ENCODE data around the gene HMMR.
"Not testable (repeated sequence)": the region's sequence is repeated elsewhere in the genome, so short reads cannot be mapped to it uniquely, and the experiment has no call there.

HMMR gene

GRCh38 chr5:163508753-163509152, 48.3 kb downstream of the HMMR start:
- Histone ChIP-seq H3K4me3 (ENCODE audit: low read depth in 1 of 2, low read length in 2 of 2) (peak overlapping the region; percentile 36 to 45), H3K4me1 (ENCODE audit: control insufficient read depth in 1 of 2, insufficient read depth in 2 of 2, low read length in 2 of 2) (peaks cover 15 to 34% of the 10 kb centered on the region in 2 donors), H3K27ac (ENCODE audit: low read length) (peak overlapping the region; percentile 100), H3K36me3 (ENCODE audit: control insufficient read depth in 1 of 2, insufficient read depth in 2 of 2, low read length in 2 of 2) (peaks cover 10 to 14% of the 10 kb centered on the region in 2 donors), H3K9me3 (ENCODE audit: control insufficient read depth in 1 of 2, low read length in 2 of 2) (no peaks in the 10 kb centered on the region), H3K27me3 (ENCODE audit: low read depth, low read length) (no peaks in the 10 kb centered on the region)

GRCh38 chr5:163509291-163509951, 49.0 kb downstream of the HMMR start:
- Histone ChIP-seq H3K9me3 (ENCODE audit: control insufficient read depth in 1 of 2, low read length in 2 of 2) (no peaks in the 10 kb centered on the region), H3K36me3 (ENCODE audit: control insufficient read depth in 1 of 2, insufficient read depth in 2 of 2, low read length in 2 of 2) (peaks cover 11 to 17% of the 10 kb centered on the region in 2 donors), H3K27ac (ENCODE audit: low read length) (peak overlapping the region; percentile 100), H3K4me1 (ENCODE audit: control insufficient read depth in 1 of 2, insufficient read depth in 2 of 2, low read length in 2 of 2) (peaks cover 15 to 34% of the 10 kb centered on the region in 2 donors), H3K27me3 (ENCODE audit: low read depth, low read length) (no peaks in the 10 kb centered on the region), H3K4me3 (ENCODE audit: low read depth in 1 of 2, low read length in 2 of 2) (peak overlapping the region; percentile 36 to 45)

GRCh38 chr5:163512526-163512925, 52.1 kb downstream of the HMMR start:
- Histone ChIP-seq H3K9me3 (ENCODE audit: control insufficient read depth in 1 of 2, low read length in 2 of 2) (no peaks in the 10 kb centered on the region), H3K4me1 (ENCODE audit: control insufficient read depth in 1 of 2, insufficient read depth in 2 of 2, low read length in 2 of 2) (peaks cover 15 to 32% of the 10 kb centered on the region in 2 donors), H3K4me3 (ENCODE audit: low read depth in 1 of 2, low read length in 2 of 2) (no peak overlapping the region), H3K36me3 (ENCODE audit: control insufficient read depth in 1 of 2, insufficient read depth in 2 of 2, low read length in 2 of 2) (peaks cover 32 to 36% of the 10 kb centered on the region in 2 donors), H3K27ac (ENCODE audit: low read length) (no peak overlapping the region), H3K27me3 (ENCODE audit: low read depth, low read length) (no peaks in the 10 kb centered on the region)

- no peaks in the 10 kb centered on the region for H3K27me3 ChIP-seq (ENCODE audit: low read depth, low read length)
- H3K9me3 ChIP-seq (ENCODE audit: control insufficient read depth in 1 of 2, low read length in 2 of 2) = no peaks in the 10 kb centered on the region
- no peak overlapping the region for H3K27ac ChIP-seq (ENCODE audit: low read length)
- H3K4me3 ChIP-seq (ENCODE audit: low read depth in 1 of 2, low read length in 2 of 2) = no peak overlapping the region
- H3K4me1 ChIP-seq (ENCODE audit: control insufficient read depth in 1 of 2, insufficient read depth in 2 of 2, low read length in 2 of 2) = no peaks in the 10 kb centered on the region
- H3K36me3 ChIP-seq (ENCODE audit: control insufficient read depth in 1 of 2, insufficient read depth in 2 of 2, low read length in 2 of 2) = peaks cover 4 to 7% of the 10 kb centered on the region in 2 donors
These were observed 64.7 kb downstream of the HMMR start for GRCh38 chr5:163525096-163525495.

DNA sequence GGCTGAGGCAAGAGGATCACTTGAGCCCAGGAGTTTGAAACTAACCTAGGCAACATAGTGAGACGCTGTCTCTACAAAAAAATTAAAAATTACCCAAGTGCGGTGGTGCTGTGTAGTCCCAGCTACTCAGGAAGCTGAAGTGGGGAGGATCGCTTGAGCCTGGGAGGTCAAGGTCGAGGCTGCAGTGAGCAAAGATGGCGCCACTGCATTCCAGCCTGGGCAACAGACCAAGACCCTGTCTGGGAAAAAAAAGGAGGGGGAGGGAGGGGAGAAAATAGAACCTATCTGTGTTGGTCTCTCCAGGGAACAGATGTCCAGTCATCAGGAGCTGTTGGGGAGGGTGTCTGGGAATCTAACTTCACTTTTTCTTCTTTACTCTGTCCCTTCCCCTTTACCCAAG, 69.3 kb downstream of the HMMR start:
- no peaks in the 10 kb centered on the region for H3K27me3 ChIP-seq (ENCODE audit: low read depth, low read length)
- H3K9me3 ChIP-seq (ENCODE audit: control insufficient read depth in 1 of 2, low read length in 2 of 2) = no peaks in the 10 kb centered on the region
- no peaks in the 10 kb centered on the region for H3K36me3 ChIP-seq (ENCODE audit: control insufficient read depth in 1 of 2, insufficient read depth in 2 of 2, low read length in 2 of 2)
- H3K4me1 ChIP-seq (ENCODE audit: control insufficient read depth in 1 of 2, insufficient read depth in 2 of 2, low read length in 2 of 2) = no peaks in the 10 kb centered on the region
- H3K4me3 ChIP-seq (ENCODE audit: low read depth in 1 of 2, low read length in 2 of 2) = no peak overlapping the region
- no peak overlapping the region for H3K27ac ChIP-seq (ENCODE audit: low read length)

DNA sequence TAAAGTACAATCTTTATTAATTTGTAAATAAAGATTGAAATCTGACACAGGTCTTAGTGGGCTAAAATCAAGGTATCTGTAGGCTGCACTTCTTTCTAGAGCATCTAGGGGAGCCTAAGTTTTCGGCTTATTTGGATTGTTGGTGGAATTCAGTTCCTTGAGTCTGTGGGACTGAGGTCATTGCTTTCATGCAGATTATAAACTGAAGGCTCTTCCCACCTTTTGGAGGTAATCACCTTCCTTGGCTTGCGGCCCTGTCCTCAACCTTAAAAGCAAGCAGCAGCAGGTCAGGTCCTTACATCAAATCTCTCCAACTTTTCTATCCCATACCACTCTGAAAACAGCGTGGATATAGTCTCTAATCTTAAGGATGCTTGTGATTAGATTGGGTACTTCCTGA, 70.8 kb downstream of the HMMR start:
- Histone ChIP-seq H3K27me3 (ENCODE audit: low read depth, low read length) (no peaks in the 10 kb centered on the region), H3K4me3 (ENCODE audit: low read depth in 1 of 2, low read length in 2 of 2) (no peak overlapping the region), H3K36me3 (ENCODE audit: control insufficient read depth in 1 of 2, insufficient read depth in 2 of 2, low read length in 2 of 2) (no peaks in the 10 kb centered on the region), H3K4me1 (ENCODE audit: control insufficient read depth in 1 of 2, insufficient read depth in 2 of 2, low read length in 2 of 2) (no peaks in the 10 kb centered on the region), H3K9me3 (ENCODE audit: control insufficient read depth in 1 of 2, low read length in 2 of 2) (no peaks in the 10 kb centered on the region), H3K27ac (ENCODE audit: low read length) (no peak overlapping the region)

GRCh38 chr5:163532171-163533084, 72.0 kb downstream of the HMMR start:
- Histone ChIP-seq H3K27ac (ENCODE audit: low read length) (no peak overlapping the region), H3K9me3 (ENCODE audit: control insufficient read depth in 1 of 2, low read length in 2 of 2) (no peaks in the 10 kb centered on the region), H3K27me3 (ENCODE audit: low read depth, low read length) (no peaks in the 10 kb centered on the region), H3K36me3 (ENCODE audit: control insufficient read depth in 1 of 2, insufficient read depth in 2 of 2, low read length in 2 of 2) (no peaks in the 10 kb centered on the region), H3K4me1 (ENCODE audit: control insufficient read depth in 1 of 2, insufficient read depth in 2 of 2, low read length in 2 of 2) (no peaks in the 10 kb centered on the region), H3K4me3 (ENCODE audit: low read depth in 1 of 2, low read length in 2 of 2) (no peak overlapping the region)

GRCh38 chr5:163533223-163533622, 72.8 kb downstream of the HMMR start:
- Histone ChIP-seq H3K36me3 (ENCODE audit: control insufficient read depth in 1 of 2, insufficient read depth in 2 of 2, low read length in 2 of 2) (no peaks in the 10 kb centered on the region), H3K27me3 (ENCODE audit: low read depth, low read length) (no peaks in the 10 kb centered on the region), H3K4me3 (ENCODE audit: low read depth in 1 of 2, low read length in 2 of 2) (no peak overlapping the region), H3K9me3 (ENCODE audit: control insufficient read depth in 1 of 2, low read length in 2 of 2) (no peaks in the 10 kb centered on the region), H3K4me1 (ENCODE audit: control insufficient read depth in 1 of 2, insufficient read depth in 2 of 2, low read length in 2 of 2) (no peaks in the 10 kb centered on the region), H3K27ac (ENCODE audit: low read length) (no peak overlapping the region)

DNA sequence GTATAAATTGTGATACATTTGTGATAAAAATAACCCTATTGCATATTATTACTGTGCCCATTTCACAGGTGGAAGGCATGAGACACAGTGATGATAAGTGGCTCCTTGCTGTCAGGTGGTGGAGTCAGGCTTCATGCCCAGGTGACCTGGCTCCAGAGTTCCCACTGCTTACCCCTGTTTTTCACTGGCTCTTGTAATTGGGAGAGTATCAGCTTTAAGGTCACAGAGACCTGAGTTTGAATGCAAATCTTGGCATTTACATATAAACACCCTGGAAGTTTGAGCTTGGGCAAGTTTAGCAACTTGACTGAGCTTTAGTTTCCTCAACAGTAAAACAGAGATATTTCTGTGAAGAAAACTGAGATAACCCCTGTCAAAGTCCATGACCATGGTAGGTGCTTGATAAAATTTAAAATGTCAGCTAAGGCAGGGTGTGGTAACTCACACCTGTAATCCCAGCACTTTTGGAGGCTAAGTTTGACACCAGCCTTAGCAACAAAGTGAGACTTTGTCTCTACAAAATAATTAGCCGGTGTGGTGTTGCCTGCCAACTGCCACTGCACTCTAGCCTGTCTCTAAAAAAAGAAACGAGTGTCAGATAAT, 74.2 kb downstream of the HMMR start:
- Histone ChIP-seq H3K27me3 (ENCODE audit: low read depth, low read length) (no peaks in the 10 kb centered on the region), H3K27ac (ENCODE audit: low read length) (no peak overlapping the region), H3K4me1 (ENCODE audit: control insufficient read depth in 1 of 2, insufficient read depth in 2 of 2, low read length in 2 of 2) (no peaks in the 10 kb centered on the region), H3K36me3 (ENCODE audit: control insufficient read depth in 1 of 2, insufficient read depth in 2 of 2, low read length in 2 of 2) (no peaks in the 10 kb centered on the region), H3K4me3 (ENCODE audit: low read depth in 1 of 2, low read length in 2 of 2) (no peak overlapping the region), H3K9me3 (ENCODE audit: control insufficient read depth in 1 of 2, low read length in 2 of 2) (no peaks in the 10 kb centered on the region)

DNA sequence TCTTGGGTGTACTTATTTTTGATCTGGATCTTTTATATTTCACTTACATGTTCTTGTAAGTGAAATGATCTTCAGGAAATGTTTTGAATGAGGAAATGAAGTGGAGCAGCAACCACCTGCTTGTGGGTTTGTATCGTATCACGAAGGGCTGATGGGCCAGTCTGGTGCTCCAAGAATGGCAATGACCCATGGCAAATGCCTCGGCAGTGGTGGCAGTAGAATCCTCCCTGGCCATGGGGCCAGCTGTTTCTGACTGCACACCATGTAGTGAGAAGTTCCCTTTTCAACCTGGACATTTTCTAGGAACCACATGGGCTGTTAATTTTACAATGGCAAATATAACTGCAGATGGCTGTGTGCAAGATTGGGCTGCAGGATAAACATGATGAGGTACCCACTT, 74.9 kb downstream of the HMMR start:
- Histone ChIP-seq H3K27ac (ENCODE audit: low read length) (no peak overlapping the region), H3K27me3 (ENCODE audit: low read depth, low read length) (no peaks in the 10 kb centered on the region), H3K4me3 (ENCODE audit: low read depth in 1 of 2, low read length in 2 of 2) (no peak overlapping the region), H3K36me3 (ENCODE audit: control insufficient read depth in 1 of 2, insufficient read depth in 2 of 2, low read length in 2 of 2) (no peaks in the 10 kb centered on the region), H3K4me1 (ENCODE audit: control insufficient read depth in 1 of 2, insufficient read depth in 2 of 2, low read length in 2 of 2) (no peaks in the 10 kb centered on the region), H3K9me3 (ENCODE audit: control insufficient read depth in 1 of 2, low read length in 2 of 2) (no peaks in the 10 kb centered on the region)

DNA sequence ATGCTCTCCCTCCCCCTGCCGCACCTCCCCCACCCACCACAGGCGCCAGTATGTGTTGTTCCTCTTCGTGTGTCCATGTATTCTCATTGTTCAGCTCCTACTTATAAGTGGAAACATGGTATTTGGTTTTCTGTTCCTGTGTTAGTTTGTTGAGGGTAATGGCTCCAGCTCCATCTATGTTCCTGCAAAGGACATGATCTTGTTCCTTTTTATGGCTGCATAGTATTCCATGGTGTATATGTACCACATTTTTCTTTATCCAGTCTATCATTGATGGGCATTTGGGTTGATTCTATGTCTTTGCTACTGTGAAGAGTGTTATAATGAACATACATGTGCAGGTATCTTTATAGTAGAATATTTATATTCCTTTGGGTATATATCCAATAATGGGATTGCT, 76.0 kb downstream of the HMMR start:
- not testable (repeated sequence) for H3K9me3 ChIP-seq (ENCODE audit: control insufficient read depth in 1 of 2, low read length in 2 of 2); H3K4me3 ChIP-seq (ENCODE audit: low read depth in 1 of 2, low read length in 2 of 2); H3K4me1 ChIP-seq (ENCODE audit: control insufficient read depth in 1 of 2, insufficient read depth in 2 of 2, low read length in 2 of 2); H3K27me3 ChIP-seq (ENCODE audit: low read depth, low read length); H3K27ac ChIP-seq (ENCODE audit: low read length); H3K36me3 ChIP-seq (ENCODE audit: control insufficient read depth in 1 of 2, insufficient read depth in 2 of 2, low read length in 2 of 2)

All from muscle layer of duodenum (tissue), 2 donors.